ENCODE results near the gene ATP6V1G3. TPM values are rescaled to one million over a fixed set of nuclear protein-coding genes. Genes with fewer than 3 reads are reported as not detected.

Gene ATP6V1G3
- total and polyA plus RNA-seq, 2 of the 4 experiments (the other 2 are of a cell fraction), result not detected

DNA sequence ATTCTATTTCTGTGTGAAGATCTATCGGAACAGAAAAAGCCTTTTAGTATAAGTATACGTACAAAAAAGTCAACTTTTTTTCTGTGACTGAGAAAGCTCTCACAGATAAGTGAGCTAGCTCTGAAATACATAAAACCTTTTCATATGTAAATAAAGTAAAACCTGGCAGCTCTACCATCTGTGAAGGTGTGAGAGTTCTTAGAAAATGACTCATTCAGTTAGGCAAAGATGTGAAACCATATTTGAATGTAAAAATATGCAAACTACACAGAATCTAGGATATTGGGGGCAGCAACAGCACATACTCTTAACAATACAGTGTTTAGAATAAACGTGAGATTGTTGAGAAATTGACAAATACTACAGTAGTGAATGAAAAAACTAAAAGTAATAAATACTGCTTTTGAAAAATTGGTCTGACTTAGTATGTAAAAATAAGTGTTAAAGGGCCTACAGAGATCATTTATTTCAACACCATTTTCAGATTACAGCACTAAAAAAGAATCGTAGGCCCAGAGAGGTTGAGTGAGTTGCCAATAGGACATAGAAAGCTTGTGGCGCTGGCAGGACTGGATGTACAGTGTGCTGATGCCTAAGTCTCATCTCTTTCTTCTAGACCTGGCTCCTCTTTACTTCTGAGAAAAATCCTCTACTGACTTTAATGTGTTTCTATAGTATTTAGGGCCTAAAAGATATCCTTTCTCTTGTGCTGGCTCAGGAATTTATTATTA is 19.8 kb downstream of the ATP6V1G3 start:
- Histone ChIP-seq H3K79me1 (ENCODE audit: low read depth in 1 of 2, low read length in 2 of 2) (no peaks in the 10 kb centered on the region), H4K91ac (ENCODE audit: insufficient read depth, low read depth, low read length) (no peak overlapping the region), H3K4me1 (ENCODE audit: control insufficient read depth, insufficient read depth, low read length) (peaks cover 2% of the 10 kb centered on the region; the same call in 1 of the 2 replicates), H3K4ac (ENCODE audit: low read depth, low read length) (no peak overlapping the region), H2BK15ac (ENCODE audit: low read depth, low read length) (no peak overlapping the region), H2AK9ac (replicated peaks; ENCODE audit: low read depth, low read length, poor library complexity) (no peak overlapping the region), H3K18ac (ENCODE audit: low read depth, low read length) (peak overlapping the region; percentile 35; the same call in 1 of the 2 replicates), H3K27ac (ENCODE audit: insufficient read depth, low read length) (no peak overlapping the region), H4K8ac (ENCODE audit: low read depth in 2 of 2, low read length in 2 of 2) (no peak overlapping the region), H2BK5ac (ENCODE audit: low read depth, low read length, poor library complexity, severe bottlenecking) (no peak overlapping the region), H3K9ac (ENCODE audit: low read depth, low read length) (no peak overlapping the region), H3K23ac (ENCODE audit: low read depth, low read length) (no peak overlapping the region), H3K4me2 (ENCODE audit: low read depth, low read length) (no peak overlapping the region), H3K36me3 (ENCODE audit: control insufficient read depth, insufficient read depth, low read length) (no peaks in the 10 kb centered on the region), H2BK120ac (ENCODE audit: low read depth, low read length) (no peak overlapping the region), H3K4me3 (ENCODE audit: insufficient read depth, low read depth, low read length) (no peak overlapping the region), H3K9me1 (ENCODE audit: insufficient read depth, low read length) (no peaks in the 10 kb centered on the region), H4K20me1 (ENCODE audit: insufficient read depth, low read length) (no peaks in the 10 kb centered on the region), H3K56ac (ENCODE audit: extremely low read depth, insufficient read depth, low read length) (no peak overlapping the region), H3K27me3 (ENCODE audit: control insufficient read depth, insufficient read depth, low read length) (no peaks in the 10 kb centered on the region), H2AK5ac (ENCODE audit: low read depth, low read length) (no peak overlapping the region), H2AFZ (replicated peaks; ENCODE audit: low read length, poor library complexity) (no peak overlapping the region), H3K9me3 (ENCODE audit: control insufficient read depth, insufficient read depth, low read length) (no peaks in the 10 kb centered on the region), H4K5ac (ENCODE audit: low read depth, low read length) (no peak overlapping the region), H3K14ac (replicated peaks; ENCODE audit: low read depth, low read length) (no peak overlapping the region), H2BK20ac (ENCODE audit: low read depth, low read length) (no peak overlapping the region)
- intact Hi-C loops (cut with micrococcal nuclease), result no loop called here
- no CpG with 5 or more reads among the region's 5 CpGs for WGBS, 2 experiments (ENCODE audit: extremely low coverage in 2 of 2, insufficient read length in 1 of 2)
- ChIA-PET CTCF (no interaction called here), POLR2A (ENCODE audit: unreplicated experiment) (no interaction called here)
- in situ Hi-C loops (cut with MboI; ENCODE audit: low sequenced_read_pairs), result no loop called here
- ATAC-seq (ENCODE audit: low read depth) (no peak), DNase-seq (no peak)
- TF ChIP-seq CEBPB (IDR thresholded peaks at IDR 0.05; ENCODE audit: low read depth, low read length) (no peak), CHD1 (IDR thresholded peaks at IDR 0.05; ENCODE audit: low read depth, low read length) (no peak), POLR2A (IDR thresholded peaks at IDR 0.05; ENCODE audit: low read depth, low read length) (no peak), RFX5 (IDR thresholded peaks at IDR 0.05; ENCODE audit: low read depth, low read length) (no peak), MAFK (IDR thresholded peaks at IDR 0.05; ENCODE audit: low read depth, low read length) (no peak), BHLHE40 (IDR thresholded peaks at IDR 0.05; ENCODE audit: low read depth, low read length) (no peak), MAZ (IDR thresholded peaks at IDR 0.05; ENCODE audit: borderline replicate concordance, low read depth, low read length) (no peak), MXI1 (IDR thresholded peaks at IDR 0.05; ENCODE audit: borderline replicate concordance, low read depth, low read length) (no peak), SMC3 (IDR thresholded peaks at IDR 0.05; ENCODE audit: low read depth, low read length) (no peak), RCOR1 (IDR thresholded peaks at IDR 0.05; ENCODE audit: insufficient replicate concordance, low read length) (no peak), RAD21 (IDR thresholded peaks at IDR 0.05; ENCODE audit: low read length) (no peak)
- TF ChIP-seq, protein P1, sequence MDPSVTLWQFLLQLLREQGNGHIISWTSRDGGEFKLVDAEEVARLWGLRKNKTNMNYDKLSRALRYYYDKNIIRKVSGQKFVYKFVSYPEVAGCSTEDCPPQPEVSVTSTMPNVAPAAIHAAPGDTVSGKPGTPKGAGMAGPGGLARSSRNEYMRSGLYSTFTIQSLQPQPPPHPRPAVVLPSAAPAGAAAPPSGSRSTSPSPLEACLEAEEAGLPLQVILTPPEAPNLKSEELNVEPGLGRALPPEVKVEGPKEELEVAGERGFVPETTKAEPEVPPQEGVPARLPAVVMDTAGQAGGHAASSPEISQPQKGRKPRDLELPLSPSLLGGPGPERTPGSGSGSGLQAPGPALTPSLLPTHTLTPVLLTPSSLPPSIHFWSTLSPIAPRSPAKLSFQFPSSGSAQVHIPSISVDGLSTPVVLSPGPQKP (IDR thresholded peaks at IDR 0.05; ENCODE audit: borderline replicate concordance, low read depth, low read length), result no peak
- TF ChIP-seq, protein P2, sequence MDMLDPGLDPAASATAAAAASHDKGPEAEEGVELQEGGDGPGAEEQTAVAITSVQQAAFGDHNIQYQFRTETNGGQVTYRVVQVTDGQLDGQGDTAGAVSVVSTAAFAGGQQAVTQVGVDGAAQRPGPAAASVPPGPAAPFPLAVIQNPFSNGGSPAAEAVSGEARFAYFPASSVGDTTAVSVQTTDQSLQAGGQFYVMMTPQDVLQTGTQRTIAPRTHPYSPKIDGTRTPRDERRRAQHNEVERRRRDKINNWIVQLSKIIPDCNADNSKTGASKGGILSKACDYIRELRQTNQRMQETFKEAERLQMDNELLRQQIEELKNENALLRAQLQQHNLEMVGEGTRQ (IDR thresholded peaks at IDR 0.05; ENCODE audit: low read depth, low read length), result no peak
- TF ChIP-seq, protein P3, sequence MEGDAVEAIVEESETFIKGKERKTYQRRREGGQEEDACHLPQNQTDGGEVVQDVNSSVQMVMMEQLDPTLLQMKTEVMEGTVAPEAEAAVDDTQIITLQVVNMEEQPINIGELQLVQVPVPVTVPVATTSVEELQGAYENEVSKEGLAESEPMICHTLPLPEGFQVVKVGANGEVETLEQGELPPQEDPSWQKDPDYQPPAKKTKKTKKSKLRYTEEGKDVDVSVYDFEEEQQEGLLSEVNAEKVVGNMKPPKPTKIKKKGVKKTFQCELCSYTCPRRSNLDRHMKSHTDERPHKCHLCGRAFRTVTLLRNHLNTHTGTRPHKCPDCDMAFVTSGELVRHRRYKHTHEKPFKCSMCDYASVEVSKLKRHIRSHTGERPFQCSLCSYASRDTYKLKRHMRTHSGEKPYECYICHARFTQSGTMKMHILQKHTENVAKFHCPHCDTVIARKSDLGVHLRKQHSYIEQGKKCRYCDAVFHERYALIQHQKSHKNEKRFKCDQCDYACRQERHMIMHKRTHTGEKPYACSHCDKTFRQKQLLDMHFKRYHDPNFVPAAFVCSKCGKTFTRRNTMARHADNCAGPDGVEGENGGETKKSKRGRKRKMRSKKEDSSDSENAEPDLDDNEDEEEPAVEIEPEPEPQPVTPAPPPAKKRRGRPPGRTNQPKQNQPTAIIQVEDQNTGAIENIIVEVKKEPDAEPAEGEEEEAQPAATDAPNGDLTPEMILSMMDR (conservative IDR thresholded peaks at IDR 0.05; ENCODE audit: low read depth, low read length), result no peak
- BruUV-seq (replicated peaks), result no TSS peak
- dilution Hi-C loops (cut with HindIII; ENCODE audit: low sequenced_read_pairs, unreplicated experiment), result no loop called here

Measured in IMR-90 (cell line).